ENCODE data around the gene SFTPD. TPM values are rescaled to one million over a fixed set of nuclear protein-coding genes. Genes with fewer than 3 reads are reported as not detected.

Gene SFTPD
- total RNA-seq, 2 donors from 2014 or later, result 0.33 to 1.6 TPM

- no peaks in the 10 kb centered on the region for H3K9me3 ChIP-seq
- H3K4me3 ChIP-seq, result no peak overlapping the region
- TF ChIP-seq POLR2A (IDR thresholded peaks at IDR 0.05) (no peak), CTCF (IDR thresholded peaks at IDR 0.05) (no peak)
- intact Hi-C loops (cut with DNase I), result no loop called here
- no peaks in the 10 kb centered on the region for H3K4me1 ChIP-seq
- no peaks in the 10 kb centered on the region for H3K36me3 ChIP-seq (replicated peaks in 1 of 2; ENCODE audit: insufficient read depth in 1 of 2, low read depth in 2 of 2)
- H3K27me3 ChIP-seq, result no peaks in the 10 kb centered on the region
- DNase-seq (no peak), ATAC-seq (no peak)
- WGBS, 2 donors, result 89 to 95% methylated on average over 11 of the region's 11 CpGs
- no peak overlapping the region for H3K27ac ChIP-seq
Observed at GRCh38 chr10:79941585-79942210, 7.2 kb downstream of the SFTPD start.

GRCh38 chr10:79941146-79941545 is 7.8 kb downstream of the SFTPD start:
- DNase-seq (no peak), ATAC-seq (no peak)
- H3K27me3 ChIP-seq, result no peaks in the 10 kb centered on the region
- intact Hi-C loops (cut with DNase I), result no loop called here
- H3K9me3 ChIP-seq, result no peaks in the 10 kb centered on the region
- 76 to 85% methylated on average over 3 to 4 of the region's 4 CpGs for WGBS, 2 donors
- no peak overlapping the region for H3K27ac ChIP-seq
- H3K4me3 ChIP-seq, result no peak overlapping the region
- TF ChIP-seq CTCF (IDR thresholded peaks at IDR 0.05) (no peak), POLR2A (IDR thresholded peaks at IDR 0.05) (no peak)
- H3K36me3 ChIP-seq (replicated peaks in 1 of 2; ENCODE audit: insufficient read depth in 1 of 2, low read depth in 2 of 2), result no peaks in the 10 kb centered on the region
- no peaks in the 10 kb centered on the region for H3K4me1 ChIP-seq

- DNase-seq, result no peak
- intact Hi-C loops (cut with DNase I), result no loop called here
Observed at GRCh38 chr10:79940431-79940830, 8.5 kb downstream of the SFTPD start.

GRCh38 chr10:79939969-79940368 is 8.9 kb downstream of the SFTPD start:
- 90 to 94% methylated on average over 2 of the region's 2 CpGs for WGBS, 2 donors
- no peaks in the 10 kb centered on the region for H3K9me3 ChIP-seq
- no peak for ATAC-seq
- DNase-seq, result no peak
- H3K36me3 ChIP-seq (replicated peaks in 1 of 2; ENCODE audit: insufficient read depth in 1 of 2, low read depth in 2 of 2), result no peaks in the 10 kb centered on the region
- no peak overlapping the region for H3K4me3 ChIP-seq
- H3K27me3 ChIP-seq, result no peaks in the 10 kb centered on the region
- TF ChIP-seq CTCF (IDR thresholded peaks at IDR 0.05) (no peak), POLR2A (IDR thresholded peaks at IDR 0.05) (no peak)
- intact Hi-C loops (cut with DNase I), result loop anchor here (10.0 kb wide), 1 partner anchor 105 kb away; no protein-coding TSS in a partner anchor
- H3K27ac ChIP-seq, result no peak overlapping the region
- H3K4me1 ChIP-seq, result no peaks in the 10 kb centered on the region

More at GRCh38 chr10:79940431-79940830, 8.5 kb downstream of the SFTPD start:
- TF ChIP-seq POLR2A (IDR thresholded peaks at IDR 0.05), result no peak
- no peak for TF ChIP-seq CTCF (IDR thresholded peaks at IDR 0.05)
- no peak overlapping the region for H3K4me3 ChIP-seq
- ATAC-seq, result no peak
- no peaks in the 10 kb centered on the region for H3K27me3 ChIP-seq
- no peaks in the 10 kb centered on the region for H3K4me1 ChIP-seq
- H3K36me3 ChIP-seq (replicated peaks in 1 of 2; ENCODE audit: insufficient read depth in 1 of 2, low read depth in 2 of 2), result no peaks in the 10 kb centered on the region
- no peaks in the 10 kb centered on the region for H3K9me3 ChIP-seq
- H3K27ac ChIP-seq, result no peak overlapping the region
